ENCODE data around the gene GNS.

Gene GNS

DNA sequence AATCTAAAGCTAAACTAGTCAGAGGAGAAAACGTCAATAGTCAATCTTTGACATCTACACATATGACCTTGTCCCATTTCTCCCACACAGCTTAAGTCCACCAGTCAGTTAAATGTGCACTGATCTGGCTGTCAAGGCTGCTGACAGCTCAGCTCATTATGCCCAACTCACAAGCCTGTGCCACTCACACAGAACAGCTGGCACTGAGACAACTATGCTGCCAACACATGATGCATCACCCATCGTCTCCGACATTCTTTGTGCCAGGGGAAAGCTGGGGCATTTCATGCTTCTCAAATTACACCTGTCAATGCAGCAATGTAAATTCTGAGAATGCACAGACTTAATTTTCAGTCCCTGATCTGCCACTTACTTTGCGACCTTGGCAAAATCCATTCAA is 25.3 kb downstream of the GNS start:
- DNase-seq: no peak

- no peak for DNase-seq
These were observed 27.5 kb downstream of the GNS start for GRCh38 chr12:64731683-64732082.

GRCh38 chr12:64730588-64730969 is 28.6 kb downstream of the GNS start:
- no peak for DNase-seq

DNA sequence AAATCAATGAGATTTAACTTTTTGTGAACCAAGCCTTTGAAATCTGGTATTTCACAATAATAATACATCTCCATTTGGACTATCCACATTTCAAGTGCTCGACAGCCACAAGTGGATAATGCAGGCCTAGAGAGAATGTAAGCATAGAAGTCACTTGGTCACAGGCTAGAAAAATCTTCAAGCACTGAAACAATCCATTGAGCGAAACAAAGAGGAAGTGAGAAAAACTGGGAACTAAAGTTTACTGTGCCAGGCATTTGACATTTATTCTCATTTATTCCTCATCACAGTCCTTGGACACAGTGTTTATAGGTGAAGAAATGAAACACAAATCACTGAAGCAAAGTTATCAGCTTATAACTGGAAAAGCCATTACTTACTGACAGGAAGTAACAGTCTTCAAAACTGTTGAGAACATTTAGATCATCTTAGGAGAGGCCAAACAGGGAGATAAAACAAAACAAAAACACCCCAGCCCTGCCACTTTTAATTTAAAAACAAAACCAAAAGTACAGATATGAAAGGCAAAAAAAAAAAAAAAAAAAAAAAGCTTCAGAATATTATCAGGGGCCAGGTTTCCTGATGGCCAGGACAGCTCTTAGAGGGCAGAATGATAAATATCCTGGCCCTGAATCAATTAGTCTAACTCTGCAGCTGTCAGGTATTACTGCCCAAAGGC is 29.2 kb downstream of the GNS start:
- no peak for DNase-seq

GRCh38 chr12:64724201-64724745 is 34.9 kb downstream of the GNS start:
- no peak for DNase-seq

DNA sequence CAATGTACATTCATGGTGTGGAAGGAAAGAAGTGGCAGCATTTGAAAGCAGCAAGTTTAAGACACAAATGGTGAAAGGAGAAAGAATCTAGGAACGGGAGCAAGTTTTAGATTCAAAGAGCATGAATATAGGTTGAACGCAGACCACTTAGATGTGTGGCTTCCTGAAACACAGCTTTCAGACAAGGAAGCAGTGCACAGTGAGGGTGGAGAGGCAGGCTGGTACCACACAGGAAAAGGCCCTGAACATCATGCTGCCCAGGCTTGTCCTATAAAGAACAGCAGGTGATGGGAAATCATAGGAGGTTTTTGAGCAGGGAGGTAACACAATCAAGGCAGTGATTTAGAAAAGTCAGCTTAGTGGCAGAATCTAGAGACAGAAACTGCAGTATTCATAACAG is 35.6 kb downstream of the GNS start:
- DNase-seq: no peak

GRCh38 chr12:64722835-64723234 is 36.4 kb downstream of the GNS start:
- DNase-seq: no peak

- DNase-seq: no peak
These were observed 38.3 kb downstream of the GNS start for GRCh38 chr12:64720884-64721283.

GRCh38 chr12:64718649-64719048 is 40.6 kb downstream of the GNS start:
- DNase-seq: no peak

DNA sequence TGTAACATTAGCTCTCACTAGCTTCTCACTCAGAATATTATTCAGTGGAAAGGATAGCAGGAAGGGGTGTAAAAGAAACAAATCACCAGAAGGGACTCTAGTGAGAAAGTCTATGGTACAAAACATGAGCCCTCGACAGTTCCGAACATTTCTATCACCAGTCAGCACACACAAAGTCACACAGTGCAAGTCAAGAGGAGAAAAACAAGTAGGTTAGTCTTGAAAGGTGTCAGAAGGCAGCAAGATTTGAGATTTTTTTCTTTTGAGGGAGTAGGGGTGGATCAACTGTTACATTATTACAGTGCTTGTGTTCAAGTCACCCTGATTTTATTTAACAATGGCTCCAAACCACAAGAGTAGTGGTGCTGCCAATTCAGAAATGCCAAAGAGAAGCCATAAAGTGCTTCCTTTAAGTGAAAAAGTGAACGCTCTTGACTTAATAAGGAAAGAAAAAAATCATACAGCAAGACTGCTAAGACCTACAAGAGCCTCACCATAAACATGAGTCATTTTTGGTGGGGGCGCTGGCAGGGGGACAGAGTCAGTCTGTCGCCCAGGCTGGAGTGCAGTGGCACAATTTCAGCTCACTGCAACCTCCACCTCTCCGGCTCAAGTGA is 42.3 kb downstream of the GNS start:
- no peak for DNase-seq

- DNase-seq: no peak
These were observed 42.8 kb downstream of the GNS start for GRCh38 chr12:64716371-64716770.

GRCh38 chr12:64714551-64714968 is 44.6 kb downstream of the GNS start:
- no peak for DNase-seq

GRCh38 chr12:64713376-64713775 is 45.8 kb downstream of the GNS start:
- no peak for DNase-seq

DNA sequence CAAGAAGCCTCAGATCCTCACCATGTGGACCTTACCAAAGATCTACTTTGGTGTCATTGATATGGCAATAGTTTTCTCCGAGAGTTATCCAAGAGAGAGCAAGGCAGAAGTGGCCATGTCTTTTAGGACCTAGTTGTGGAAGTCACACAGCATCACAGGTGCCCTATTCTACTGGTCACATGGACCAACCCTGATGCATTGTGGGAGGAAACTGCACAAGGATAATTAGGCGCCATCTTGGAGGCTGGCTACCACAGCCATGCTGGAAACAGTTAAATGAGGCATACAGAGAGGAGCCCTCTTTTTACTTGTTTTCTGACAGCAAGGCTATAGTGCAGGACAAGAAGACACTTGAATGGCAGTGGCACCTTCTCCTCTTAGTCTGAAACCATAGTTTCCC is 49.8 kb downstream of the GNS start:
- DNase-seq: no peak

- DNase-seq: no peak
These were observed 51.3 kb downstream of the GNS start for GRCh38 chr12:64707926-64708325.

DNA sequence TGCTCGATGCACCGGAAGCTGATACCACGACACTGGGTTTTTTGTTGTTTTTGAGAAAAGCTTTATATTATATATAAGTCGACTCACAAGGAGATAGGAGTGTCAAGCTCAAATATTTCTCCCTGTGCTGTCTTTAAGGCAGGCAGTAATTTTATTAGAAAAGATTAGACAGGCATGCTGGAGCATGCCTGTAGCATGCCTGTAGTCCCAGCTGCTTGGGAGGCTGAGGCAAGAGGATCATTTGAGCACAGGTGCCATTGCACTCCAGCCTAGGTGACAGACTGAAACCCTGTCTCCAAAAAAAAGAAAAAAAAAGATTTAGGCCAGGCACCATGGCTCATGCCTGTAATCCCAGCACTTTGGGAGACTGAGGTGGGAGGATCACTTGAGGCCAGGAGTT is 51.8 kb downstream of the GNS start:
- DNase-seq: no peak

DNA sequence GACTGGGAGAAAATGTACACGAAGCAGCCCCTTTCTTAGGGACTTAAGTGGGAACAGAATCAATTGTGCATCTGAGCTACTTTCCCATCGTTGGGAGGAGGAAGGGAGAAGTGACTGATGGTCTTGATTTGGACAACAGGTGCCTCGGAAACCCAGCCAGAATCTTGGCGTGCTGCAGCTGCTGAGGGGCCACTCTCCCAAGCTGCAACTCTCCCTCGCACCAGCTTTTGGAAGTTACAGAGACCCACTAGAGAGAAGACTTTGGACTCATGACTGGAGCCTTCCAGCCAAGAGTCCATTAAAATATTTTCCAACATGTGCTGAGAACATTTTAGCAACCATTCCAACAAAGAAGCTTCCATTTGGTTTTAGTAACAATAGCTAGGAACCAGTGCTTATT is 52.3 kb downstream of the GNS start:
- no peak for DNase-seq

DNA sequence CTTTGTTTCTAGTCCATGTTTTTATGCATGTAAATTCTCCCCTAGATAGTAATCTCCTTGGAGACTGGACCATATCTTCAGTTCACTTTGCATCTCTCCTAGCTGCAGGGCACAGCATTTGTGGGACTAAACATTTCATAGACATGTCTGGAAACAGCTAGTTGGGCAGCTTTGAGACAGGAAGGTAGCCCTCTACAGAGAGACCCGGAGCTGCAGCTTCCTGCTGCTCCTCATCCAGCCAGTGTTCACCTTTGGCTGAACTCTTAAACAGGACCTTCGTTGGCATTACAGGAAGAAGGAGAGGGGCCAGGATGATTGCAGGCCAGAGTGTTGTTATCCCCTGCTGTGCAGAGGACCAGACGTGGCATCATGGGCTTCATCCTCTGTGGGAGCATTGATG is 52.9 kb downstream of the GNS start:
- no peak for DNase-seq

- DNase-seq: no peak
These were observed 57.9 kb downstream of the GNS start for GRCh38 chr12:64701283-64701682.

GRCh38 chr12:64700532-64700931 is 58.7 kb downstream of the GNS start:
- no peak for DNase-seq

DNA sequence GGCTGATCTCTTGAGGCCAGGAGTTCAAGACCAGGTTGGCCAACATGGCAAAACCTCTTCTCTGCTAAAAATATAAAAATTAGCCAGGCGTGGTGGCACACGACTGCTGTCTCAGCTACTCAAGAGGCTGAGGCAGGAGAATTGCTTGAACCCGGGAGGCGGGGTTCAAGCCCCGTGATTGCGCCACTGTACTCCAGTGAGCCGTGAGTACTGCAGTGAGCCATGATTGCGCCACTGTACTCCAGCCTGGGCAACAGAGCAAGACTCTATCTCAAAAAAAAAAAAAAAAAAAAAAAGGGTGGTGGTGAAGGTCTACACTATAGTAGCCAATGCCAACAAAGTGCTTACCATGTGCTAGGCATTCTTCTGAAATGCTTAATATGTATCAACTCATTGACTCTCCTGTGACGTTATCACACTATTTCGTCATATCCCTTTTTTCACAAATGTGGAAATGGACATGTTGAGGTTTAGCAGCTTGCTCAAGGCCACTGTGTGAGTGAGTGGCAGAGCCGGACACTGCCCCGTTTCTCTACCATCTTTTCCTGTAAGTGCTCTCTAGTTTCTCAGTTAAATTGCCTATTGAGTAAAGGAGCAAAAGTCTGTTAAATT is 59.6 kb downstream of the GNS start:
- no peak for DNase-seq

DNA sequence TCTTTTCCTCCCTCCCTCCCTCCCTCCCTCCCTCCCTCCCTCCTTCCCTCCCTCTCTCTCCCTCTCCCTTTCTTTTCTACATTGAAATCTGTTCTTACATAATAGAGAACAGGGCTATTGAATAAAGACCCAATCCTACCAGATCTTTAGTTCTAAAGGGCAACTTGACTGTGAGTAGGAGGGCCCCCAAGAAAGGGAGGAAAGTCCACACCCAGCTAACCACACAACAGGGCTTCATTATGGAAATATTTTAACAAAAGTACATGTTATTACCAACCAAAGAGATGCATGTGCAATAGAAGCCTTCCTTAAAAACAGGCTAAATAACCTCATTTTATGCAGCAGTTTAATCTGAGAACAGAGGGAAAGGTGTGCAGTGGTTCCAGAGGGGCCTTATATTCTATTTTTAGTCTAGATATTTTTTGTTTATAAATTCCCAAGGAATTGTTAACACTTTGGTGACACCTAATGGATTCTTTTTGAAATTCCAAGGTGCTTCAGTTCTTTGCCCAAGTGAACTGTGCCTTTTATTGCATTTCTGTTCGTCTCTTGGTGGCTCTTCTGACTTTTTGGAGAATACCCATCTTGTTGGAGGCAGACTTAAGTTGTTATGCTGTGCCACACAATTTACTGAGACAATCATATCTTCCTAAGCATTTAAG is 63.0 kb downstream of the GNS start:
- no peak for DNase-seq

GRCh38 chr12:64695550-64695949 is 63.7 kb downstream of the GNS start:
- DNase-seq: no peak
